ENCODE results near the gene CHDH.

CHDH gene

DNA sequence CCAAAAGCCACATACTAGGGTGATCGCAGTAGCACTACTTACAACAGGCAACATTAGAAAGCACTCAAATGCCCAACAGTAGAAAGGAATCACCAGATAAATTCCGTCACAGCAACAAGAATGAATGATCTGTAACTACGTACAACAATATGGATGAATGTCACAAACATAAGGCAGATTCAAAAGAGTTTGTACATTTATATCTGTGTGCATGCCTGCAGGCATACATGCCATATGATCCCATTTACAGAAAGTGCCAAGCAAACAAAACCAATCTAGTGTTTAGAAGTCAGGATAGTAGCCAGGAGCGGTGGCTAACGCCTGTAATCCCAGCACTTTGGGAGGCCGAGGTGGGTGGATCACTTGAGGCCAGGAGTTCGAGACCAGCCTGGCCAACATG is 3.7 kb upstream of the CHDH start:
- FAIRE-seq (no peak), DNase-seq (ENCODE audit: insufficient read length, low spot score) (no peak)
- TF ChIP-seq, protein P1, sequence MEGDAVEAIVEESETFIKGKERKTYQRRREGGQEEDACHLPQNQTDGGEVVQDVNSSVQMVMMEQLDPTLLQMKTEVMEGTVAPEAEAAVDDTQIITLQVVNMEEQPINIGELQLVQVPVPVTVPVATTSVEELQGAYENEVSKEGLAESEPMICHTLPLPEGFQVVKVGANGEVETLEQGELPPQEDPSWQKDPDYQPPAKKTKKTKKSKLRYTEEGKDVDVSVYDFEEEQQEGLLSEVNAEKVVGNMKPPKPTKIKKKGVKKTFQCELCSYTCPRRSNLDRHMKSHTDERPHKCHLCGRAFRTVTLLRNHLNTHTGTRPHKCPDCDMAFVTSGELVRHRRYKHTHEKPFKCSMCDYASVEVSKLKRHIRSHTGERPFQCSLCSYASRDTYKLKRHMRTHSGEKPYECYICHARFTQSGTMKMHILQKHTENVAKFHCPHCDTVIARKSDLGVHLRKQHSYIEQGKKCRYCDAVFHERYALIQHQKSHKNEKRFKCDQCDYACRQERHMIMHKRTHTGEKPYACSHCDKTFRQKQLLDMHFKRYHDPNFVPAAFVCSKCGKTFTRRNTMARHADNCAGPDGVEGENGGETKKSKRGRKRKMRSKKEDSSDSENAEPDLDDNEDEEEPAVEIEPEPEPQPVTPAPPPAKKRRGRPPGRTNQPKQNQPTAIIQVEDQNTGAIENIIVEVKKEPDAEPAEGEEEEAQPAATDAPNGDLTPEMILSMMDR (IDR thresholded peaks at IDR 0.05; ENCODE audit: insufficient read depth, missing control alignments) = no peak

DNA sequence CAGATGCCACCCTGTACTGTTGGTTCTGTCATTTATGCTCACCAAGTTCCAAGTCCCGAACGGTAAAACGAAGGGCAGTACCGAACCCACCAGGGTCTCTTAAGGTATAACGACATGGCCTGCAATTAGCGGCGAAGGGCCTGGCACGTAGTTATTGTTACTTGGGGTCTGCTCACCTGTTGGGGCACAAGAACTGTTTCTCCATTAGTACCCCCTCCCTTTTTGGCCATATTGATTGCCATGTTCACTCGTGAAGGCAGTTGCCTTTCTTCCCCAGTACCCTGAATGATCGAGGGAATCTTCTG is 584 bp upstream of the CHDH start:
- DNase-seq (ENCODE audit: insufficient read length, low spot score) (no peak), FAIRE-seq (no peak)
- TF ChIP-seq, protein P1 (IDR thresholded peaks at IDR 0.05; ENCODE audit: insufficient read depth, missing control alignments) = no peak

DNA sequence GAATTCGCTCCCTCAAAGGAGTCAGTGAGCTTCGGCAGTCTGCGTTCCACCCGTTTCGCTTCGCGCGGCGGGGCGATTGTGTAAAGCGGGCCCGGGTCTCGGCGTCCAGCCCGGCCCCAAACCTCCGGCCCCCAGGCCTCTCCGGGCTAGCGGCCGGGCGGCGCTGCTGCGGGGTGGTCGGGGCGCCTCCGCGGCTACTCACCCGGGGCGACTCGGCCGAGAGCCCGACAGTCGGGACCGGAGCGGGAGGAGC is 412 bp downstream of the CHDH start:
- no peak for DNase-seq (ENCODE audit: insufficient read length, low spot score)
- TF ChIP-seq, protein P1 (IDR thresholded peaks at IDR 0.05; ENCODE audit: insufficient read depth, missing control alignments) = no peak
- FAIRE-seq = no peak

DNA sequence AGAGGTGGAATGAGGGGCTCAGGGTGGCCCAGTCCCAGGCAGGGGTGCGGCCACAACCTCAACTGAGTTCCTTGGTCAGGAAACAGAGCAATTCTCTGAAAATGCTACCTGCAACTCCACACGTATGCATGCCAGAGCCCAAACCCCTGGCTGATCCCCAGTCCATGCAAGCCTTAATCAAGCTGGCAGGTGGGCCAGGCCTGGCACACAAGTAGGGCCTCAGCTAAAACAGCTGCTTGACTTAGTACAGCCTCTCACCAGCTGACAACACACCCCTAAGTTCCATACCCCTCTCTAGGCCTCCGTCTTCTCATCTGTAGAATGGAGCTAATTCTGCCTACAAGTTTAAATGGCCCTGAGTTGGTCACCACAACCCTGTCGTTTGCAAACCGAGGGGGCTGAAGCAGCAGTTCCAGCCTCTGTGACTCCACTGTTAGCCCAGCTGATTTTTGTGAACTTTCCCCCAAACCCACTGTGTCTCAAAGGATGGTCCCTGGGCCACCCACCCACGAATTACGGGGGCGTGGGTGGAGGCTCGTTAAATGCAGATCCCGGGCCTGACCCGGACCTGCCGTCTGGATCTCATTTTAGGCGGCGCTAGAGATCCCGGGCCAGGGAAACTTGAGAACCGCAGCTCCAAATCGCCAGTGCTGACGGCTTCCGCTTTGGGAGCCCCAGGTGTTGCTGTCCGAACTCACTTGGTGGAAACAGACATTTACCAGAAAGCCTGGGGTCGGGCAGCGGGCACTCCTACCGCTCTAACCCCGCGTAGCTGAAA is 927 bp downstream of the CHDH start:
- FAIRE-seq (no peak), DNase-seq (ENCODE audit: insufficient read length, low spot score) (no peak)
- TF ChIP-seq, protein P1 (IDR thresholded peaks at IDR 0.05; ENCODE audit: insufficient read depth, missing control alignments) = no peak

DNA sequence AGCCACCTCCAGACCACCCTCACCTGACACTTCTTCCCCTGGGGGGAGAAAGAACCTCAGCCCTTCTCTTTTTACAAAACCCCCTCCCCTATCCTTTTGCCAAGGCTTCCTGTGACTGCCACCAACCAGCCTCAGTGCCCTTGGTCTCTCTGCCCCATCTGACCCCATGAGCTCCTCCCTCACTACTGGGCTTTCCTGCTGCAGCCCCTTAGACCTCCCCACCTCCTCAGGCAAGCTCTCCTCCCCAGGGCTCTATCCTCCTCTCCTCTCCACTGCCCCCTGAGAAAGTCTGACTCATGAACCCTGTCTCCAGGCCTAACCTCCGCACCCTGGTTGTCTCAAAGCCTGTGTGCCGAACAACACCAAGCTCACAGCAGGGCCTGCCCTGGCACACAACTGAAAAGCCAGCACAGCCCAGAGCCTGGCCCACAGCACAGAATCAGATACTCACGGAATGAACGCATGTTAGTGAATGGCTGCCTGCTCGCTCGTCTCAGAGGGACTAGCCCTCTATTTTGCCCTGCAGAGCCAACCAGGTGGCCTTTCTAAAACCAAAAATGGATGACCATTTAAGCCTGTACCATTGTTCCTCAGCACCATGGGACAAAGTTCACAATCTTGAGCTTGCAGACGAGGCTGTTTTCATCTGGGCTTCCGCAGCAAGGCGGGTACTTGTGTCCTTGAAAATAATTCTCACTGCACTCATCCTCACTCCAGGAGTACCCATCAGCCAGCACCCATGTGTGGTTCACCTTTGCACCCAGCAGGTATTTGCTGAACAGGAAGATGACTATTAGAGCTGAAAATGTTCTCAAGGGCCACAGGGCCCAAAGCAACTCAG is 1.7 kb downstream of the CHDH start:
- DNase-seq (ENCODE audit: insufficient read length, low spot score) (no peak), FAIRE-seq (no peak)

DNA sequence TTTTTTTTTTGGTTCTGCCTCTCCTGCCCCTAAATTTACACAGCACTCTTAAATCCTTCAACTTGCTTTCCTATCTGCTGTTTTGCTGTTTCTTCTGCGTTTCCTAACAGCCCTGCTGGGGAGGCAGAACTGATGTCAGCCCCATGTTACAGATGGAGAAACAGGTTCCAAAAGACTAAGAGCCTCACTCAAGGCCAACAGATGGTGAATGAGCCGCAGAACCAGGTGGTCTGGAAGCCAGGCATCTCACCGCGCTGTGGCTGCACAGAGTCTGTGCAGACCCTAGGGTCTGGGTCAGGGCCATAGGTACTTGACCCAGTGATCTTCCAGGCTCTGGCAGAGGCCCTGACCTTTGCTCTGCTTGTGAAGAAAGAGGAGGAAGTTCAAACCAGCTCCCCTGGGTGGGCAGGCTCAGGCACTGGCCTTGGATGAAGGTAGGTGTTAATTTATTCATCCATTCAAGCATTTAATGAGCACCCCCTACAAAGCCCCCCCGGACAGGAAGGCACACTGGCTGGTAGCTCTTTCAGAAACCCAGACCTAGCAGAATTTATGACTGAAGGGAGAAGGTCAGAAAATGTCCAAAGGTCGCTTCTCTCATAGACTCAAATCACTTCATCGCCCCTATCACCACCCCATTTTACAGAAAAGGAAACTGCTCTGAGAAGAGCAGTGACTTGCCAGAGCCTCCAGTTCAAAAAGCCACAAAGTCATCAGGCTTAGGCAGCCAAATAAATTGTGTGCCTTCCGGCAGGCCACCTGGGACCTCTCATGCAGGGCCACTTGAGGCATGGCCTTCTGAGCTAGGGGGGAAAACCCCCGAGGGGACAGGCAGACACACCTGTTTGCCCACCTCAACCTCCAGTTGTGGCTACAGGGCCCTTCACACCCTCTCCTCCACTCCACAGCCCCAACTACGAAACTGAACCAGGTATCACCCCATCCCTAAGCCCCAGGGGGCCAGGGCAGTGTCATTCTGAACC is 2.7 kb downstream of the CHDH start:
- TF ChIP-seq, protein P1 (IDR thresholded peaks at IDR 0.05; ENCODE audit: insufficient read depth, missing control alignments) = no peak
- DNase-seq (ENCODE audit: insufficient read length, low spot score) (no peak), FAIRE-seq (no peak)

More for the DNA sequence above, 1.7 kb downstream of the CHDH start:
- TF ChIP-seq, protein P1 (IDR thresholded peaks at IDR 0.05; ENCODE audit: insufficient read depth, missing control alignments) = no peak

Measured in D721Med (cell line).